NB4 (cell line): ENCODE results near the gene KIF1B.

ENCODE experiments used
- DNase-seq: peaks from one replicate; pipeline ENCODE4 v3.0.0; 2010; ENCODE audit warnings: low read depth
- H3K4me3 ChIP-seq: one replicate; pipeline ENCODE4 v1.5.1; 2011; ENCODE audit warnings: mild to moderate bottlenecking, low read depth, low read length, moderate library complexity
- CTCF ChIP-seq: IDR thresholded peaks from one replicate; pipeline ENCODE4 v1.5.1; 2012; ENCODE audit warnings: low read depth, low read length
- MAX ChIP-seq: IDR thresholded peaks from 2 replicates; pipeline ENCODE4 v1.6.1; 2011; ENCODE audit warnings: low read depth, low read length
- MYC ChIP-seq: IDR thresholded peaks from 2 replicates; pipeline ENCODE4 v1.6.1; 2011; ENCODE audit warnings: low read depth, low read length
- POLR2A ChIP-seq: IDR thresholded peaks from 2 replicates; pipeline ENCODE4 v1.6.1; 2011; ENCODE audit warnings: mild to moderate bottlenecking; ENCODE audit not compliant: insufficient read length; ENCODE audit errors: extremely low read depth

KIF1B gene

GRCh38 chr1:10211805-10212410 lies 1.5 kb downstream of the KIF1B start:
- H3K4me3 ChIP-seq: peak overlapping the region; percentile 60
- no peak for TF ChIP-seq CTCF
- TF ChIP-seq MYC: no peak
- no peak for TF ChIP-seq POLR2A
- no peak for TF ChIP-seq MAX
- no peak for DNase-seq

GRCh38 chr1:10212476-10212875 lies 2.1 kb downstream of the KIF1B start:
- no peak for TF ChIP-seq POLR2A
- no peak for TF ChIP-seq MAX
- no peak for TF ChIP-seq MYC
- no peak for TF ChIP-seq CTCF
- DNase-seq: no peak
- H3K4me3 ChIP-seq: no peak overlapping the region

GRCh38 chr1:10213186-10213705 lies 2.9 kb downstream of the KIF1B start:
- no peak overlapping the region for H3K4me3 ChIP-seq

GRCh38 chr1:10216090-10216749 lies 5.8 kb downstream of the KIF1B start:
- DNase-seq: no peak
- TF ChIP-seq MAX (no peak), MYC (no peak), CTCF (no peak), POLR2A (no peak)
- no peak overlapping the region for H3K4me3 ChIP-seq

More at GRCh38 chr1:10213186-10213705, 2.9 kb downstream of the KIF1B start:
- no peak for DNase-seq
- TF ChIP-seq MYC: no peak
- no peak for TF ChIP-seq POLR2A
- no peak for TF ChIP-seq MAX
- no peak for TF ChIP-seq CTCF

GRCh38 chr1:10217748-10218441 lies 7.5 kb downstream of the KIF1B start:
- no peak for DNase-seq
- H3K4me3 ChIP-seq: no peak overlapping the region
- TF ChIP-seq CTCF: no peak
- TF ChIP-seq POLR2A: no peak
- TF ChIP-seq MYC: no peak
- no peak for TF ChIP-seq MAX
